Activated T-helper 17 cell treated with anti-CD3 and anti-CD28 coated beads, Interleukin-2, amount 50 U/mL, for 72 hours (primary cell): Measurements from ENCODE around the gene MYBPHL. TPM values are rescaled to one million over a fixed set of nuclear protein-coding genes. Genes with fewer than 3 reads are reported as not detected.

Experiments used
- ATAC-seq: fragments of 150-1000 bp; cut with Tn5 transposase; replicated peaks from 2 replicates; pipeline ENCODE4 v1.10.0; 2021; ENCODE audit warnings: mild to moderate bottlenecking, moderate library complexity
- H3K27ac Mint-ChIP-seq: one replicate; pipeline ENCODE4 v1.8.0; 2022; ENCODE audit warnings: mixed read lengths
- H3K27me3 Mint-ChIP-seq: one replicate; pipeline ENCODE4 v1.8.0; 2022; ENCODE audit warnings: mixed read lengths
- H3K36me3 Mint-ChIP-seq: one replicate; pipeline ENCODE4 v1.8.0; 2022; ENCODE audit warnings: low read depth, mild to moderate bottlenecking, mixed read lengths
- H3K4me1 Mint-ChIP-seq: one replicate; pipeline ENCODE4 v1.8.0; 2022; ENCODE audit warnings: mixed read lengths
- H3K4me3 Mint-ChIP-seq: one replicate; pipeline ENCODE4 v1.8.0; 2022; ENCODE audit warnings: mild to moderate bottlenecking, mixed read lengths
- H3K9me3 Mint-ChIP-seq: one replicate; pipeline ENCODE4 v1.8.0; 2022; ENCODE audit warnings: mixed read lengths
- total RNA-seq, 2 donors: library from RNA; stranded (reverse); gene quantifications; one replicate each; pipeline ENCODE4 v1.2.3, GENCODE V29; 2022

MYBPHL gene
- total RNA-seq, 2 donors from 2014 or later: not detected

GRCh38 chr1:109258481-109259466 is 48.0 kb downstream of the MYBPHL start:
- H3K4me3 Mint-ChIP-seq: no peak overlapping the region
- H3K36me3 Mint-ChIP-seq: no peaks in the 10 kb centered on the region
- H3K9me3 Mint-ChIP-seq: no peaks in the 10 kb centered on the region
- no peaks in the 10 kb centered on the region for H3K27me3 Mint-ChIP-seq
- ATAC-seq: no peak
- peaks cover 5% of the 10 kb centered on the region for H3K4me1 Mint-ChIP-seq
- no peak overlapping the region for H3K27ac Mint-ChIP-seq

- Mint-ChIP-seq H3K27me3 (no peaks in the 10 kb centered on the region), H3K36me3 (no peaks in the 10 kb centered on the region), H3K4me1 (no peaks in the 10 kb centered on the region), H3K27ac (no peak overlapping the region), H3K9me3 (no peaks in the 10 kb centered on the region), H3K4me3 (no peak overlapping the region)
- no peak for ATAC-seq
These were observed 49.0 kb downstream of the MYBPHL start for GRCh38 chr1:109257682-109258421.

- Mint-ChIP-seq H3K9me3 (no peaks in the 10 kb centered on the region), H3K27me3 (no peaks in the 10 kb centered on the region), H3K36me3 (no peaks in the 10 kb centered on the region), H3K4me1 (no peaks in the 10 kb centered on the region), H3K27ac (no peak overlapping the region), H3K4me3 (no peak overlapping the region)
- ATAC-seq: no peak
These were observed 49.7 kb downstream of the MYBPHL start for GRCh38 chr1:109256971-109257681.

GRCh38 chr1:109256085-109256484 is 50.7 kb downstream of the MYBPHL start:
- no peaks in the 10 kb centered on the region for H3K4me1 Mint-ChIP-seq
- no peaks in the 10 kb centered on the region for H3K27me3 Mint-ChIP-seq
- no peak overlapping the region for H3K4me3 Mint-ChIP-seq
- no peak for ATAC-seq
- no peaks in the 10 kb centered on the region for H3K36me3 Mint-ChIP-seq
- no peak overlapping the region for H3K27ac Mint-ChIP-seq
- no peaks in the 10 kb centered on the region for H3K9me3 Mint-ChIP-seq

- ATAC-seq: no peak
- H3K4me3 Mint-ChIP-seq: no peak overlapping the region
- no peaks in the 10 kb centered on the region for H3K36me3 Mint-ChIP-seq
- no peak overlapping the region for H3K27ac Mint-ChIP-seq
- no peaks in the 10 kb centered on the region for H3K4me1 Mint-ChIP-seq
- H3K9me3 Mint-ChIP-seq: no peaks in the 10 kb centered on the region
- H3K27me3 Mint-ChIP-seq: no peaks in the 10 kb centered on the region
These were observed 51.1 kb downstream of the MYBPHL start for GRCh38 chr1:109255678-109256077.

- H3K4me1 Mint-ChIP-seq: no peaks in the 10 kb centered on the region
- H3K4me3 Mint-ChIP-seq: no peak overlapping the region
- ATAC-seq: no peak
- H3K36me3 Mint-ChIP-seq: no peaks in the 10 kb centered on the region
- H3K27ac Mint-ChIP-seq: no peak overlapping the region
- no peaks in the 10 kb centered on the region for H3K9me3 Mint-ChIP-seq
- no peaks in the 10 kb centered on the region for H3K27me3 Mint-ChIP-seq
These were observed 51.6 kb downstream of the MYBPHL start for GRCh38 chr1:109255097-109255651.

- H3K36me3 Mint-ChIP-seq: no peaks in the 10 kb centered on the region
- no peaks in the 10 kb centered on the region for H3K4me1 Mint-ChIP-seq
- no peak for ATAC-seq
- H3K4me3 Mint-ChIP-seq: no peak overlapping the region
- no peaks in the 10 kb centered on the region for H3K9me3 Mint-ChIP-seq
- no peak overlapping the region for H3K27ac Mint-ChIP-seq
- H3K27me3 Mint-ChIP-seq: no peaks in the 10 kb centered on the region
These were observed 52.2 kb downstream of the MYBPHL start for GRCh38 chr1:109254621-109255096.

- Mint-ChIP-seq H3K4me1 (no peaks in the 10 kb centered on the region), H3K27ac (no peak overlapping the region), H3K4me3 (no peak overlapping the region), H3K36me3 (no peaks in the 10 kb centered on the region), H3K27me3 (no peaks in the 10 kb centered on the region), H3K9me3 (no peaks in the 10 kb centered on the region)
- no peak for ATAC-seq
These were observed 52.8 kb downstream of the MYBPHL start for GRCh38 chr1:109253803-109254620.

GRCh38 chr1:109252893-109253802 is 53.7 kb downstream of the MYBPHL start:
- Mint-ChIP-seq H3K4me3 (no peak overlapping the region), H3K36me3 (no peaks in the 10 kb centered on the region), H3K27ac (no peak overlapping the region), H3K27me3 (no peaks in the 10 kb centered on the region), H3K9me3 (no peaks in the 10 kb centered on the region), H3K4me1 (no peaks in the 10 kb centered on the region)
- no peak for ATAC-seq

GRCh38 chr1:109252167-109252892 is 54.5 kb downstream of the MYBPHL start:
- no peaks in the 10 kb centered on the region for H3K9me3 Mint-ChIP-seq
- H3K4me3 Mint-ChIP-seq: no peak overlapping the region
- H3K27me3 Mint-ChIP-seq: no peaks in the 10 kb centered on the region
- no peak overlapping the region for H3K27ac Mint-ChIP-seq
- no peak for ATAC-seq
- no peaks in the 10 kb centered on the region for H3K4me1 Mint-ChIP-seq
- no peaks in the 10 kb centered on the region for H3K36me3 Mint-ChIP-seq

- ATAC-seq: no peak
- Mint-ChIP-seq H3K27ac (no peak overlapping the region), H3K27me3 (peaks cover 2% of the 10 kb centered on the region), H3K4me3 (peak overlapping the region; percentile 44), H3K36me3 (no peaks in the 10 kb centered on the region), H3K4me1 (no peaks in the 10 kb centered on the region), H3K9me3 (no peaks in the 10 kb centered on the region)
These were observed 55.3 kb downstream of the MYBPHL start for GRCh38 chr1:109251277-109252166.
